GM18526 (cell line): ENCODE data around the gene PTPRN2.

Experiments
- POLR2A ChIP-seq: IDR thresholded peaks from 3 replicates; pipeline ENCODE4 v1.6.1; 2011; ENCODE audit not compliant: insufficient read length; ENCODE audit errors: extremely low read depth

PTPRN2 gene

GRCh38 chr7:157983502-157984422 is 603.9 kb downstream of the PTPRN2 start:
- TF ChIP-seq POLR2A = no peak

DNA sequence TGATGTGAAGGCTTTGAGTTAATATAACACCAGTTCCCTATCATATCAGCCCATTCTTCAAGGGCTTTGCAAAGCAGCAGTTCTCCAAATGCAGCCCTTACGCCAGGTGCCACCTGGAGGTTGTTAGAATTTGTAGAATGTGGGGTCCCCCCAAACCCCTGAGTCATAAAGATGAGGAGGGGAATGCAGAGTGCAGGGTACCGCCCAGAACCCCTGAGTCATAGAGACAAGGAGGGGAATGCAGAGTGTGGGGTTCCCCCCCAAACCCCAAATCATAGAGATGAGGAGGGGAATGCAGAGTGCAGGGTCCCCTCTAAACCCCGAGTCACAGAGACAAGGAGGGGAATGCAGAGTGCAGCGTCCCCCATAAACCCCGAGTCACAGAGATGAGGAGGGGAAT is 605.8 kb downstream of the PTPRN2 start:
- no peak for TF ChIP-seq POLR2A

DNA sequence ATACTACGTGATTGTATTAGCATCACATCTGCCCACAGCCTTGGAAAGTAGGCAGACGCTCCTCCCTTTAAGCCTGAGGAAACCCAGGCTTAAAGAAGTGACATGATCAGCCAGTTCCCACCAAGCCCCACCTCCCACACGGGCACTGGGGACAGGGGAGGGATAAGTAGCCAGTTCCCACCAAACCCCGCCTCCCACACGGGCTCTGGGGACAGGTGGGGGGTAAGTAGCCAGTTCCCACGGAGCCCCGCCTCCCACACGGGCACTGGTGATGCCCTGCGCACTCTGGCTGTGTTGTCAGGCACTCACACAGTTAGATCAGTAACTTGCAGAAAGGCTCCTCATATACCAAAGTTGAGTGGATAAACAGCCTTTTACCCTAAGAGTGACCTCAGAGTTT is 606.8 kb downstream of the PTPRN2 start:
- no peak for TF ChIP-seq POLR2A

DNA sequence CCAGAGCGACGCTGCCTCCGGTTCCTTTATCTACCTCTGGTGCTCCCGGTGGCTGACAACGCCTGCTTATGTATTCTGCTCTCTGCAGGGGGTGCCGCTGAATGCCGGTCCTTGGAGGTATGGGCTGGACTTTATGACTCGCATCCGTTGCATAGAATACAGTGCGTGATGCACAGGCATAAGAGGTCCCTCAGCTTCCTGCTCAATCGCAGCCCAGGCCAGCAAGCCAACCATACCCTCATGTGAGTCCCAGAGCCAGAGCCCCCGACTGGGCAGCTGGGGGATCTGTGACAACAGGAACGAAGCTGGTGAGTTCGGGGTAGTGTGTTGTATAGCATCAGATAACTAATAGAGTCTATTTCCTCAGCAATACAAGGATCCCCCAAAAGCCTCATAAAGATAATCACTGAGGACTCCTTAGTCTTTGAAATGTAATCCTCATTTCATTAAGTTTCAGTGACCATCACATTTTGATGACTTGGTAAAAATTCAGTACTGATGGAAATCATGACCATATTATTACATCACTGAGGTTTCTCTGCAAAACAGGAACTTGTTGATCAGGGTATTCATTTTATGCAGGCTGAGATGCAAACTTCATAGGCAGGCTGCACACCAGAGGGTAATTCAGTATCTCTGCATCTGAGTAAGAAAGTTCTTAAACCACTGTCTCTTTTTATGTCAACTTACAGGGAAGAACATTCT is 607.8 kb downstream of the PTPRN2 start:
- TF ChIP-seq POLR2A = no peak

DNA sequence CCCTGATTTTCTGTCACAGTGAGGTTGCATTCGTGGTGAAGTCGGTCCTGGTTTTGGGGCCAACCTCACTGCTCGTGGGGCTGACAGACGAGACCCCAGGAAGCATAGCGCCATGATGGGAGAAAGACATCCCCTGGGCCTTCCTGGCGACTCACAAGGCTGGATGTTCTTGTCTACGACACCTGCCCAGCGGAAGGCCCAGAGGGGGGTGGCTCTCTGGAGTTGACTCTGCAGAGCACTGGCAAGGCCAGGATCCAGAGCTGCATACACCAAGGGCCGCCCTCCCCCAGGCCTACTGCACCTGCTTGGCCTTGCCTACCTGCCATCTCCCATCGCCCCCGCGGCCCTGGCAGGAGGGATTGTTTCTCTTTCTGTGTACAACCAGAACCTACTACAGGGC is 608.9 kb downstream of the PTPRN2 start:
- TF ChIP-seq POLR2A = no peak

GRCh38 chr7:157977717-157978496 is 609.7 kb downstream of the PTPRN2 start:
- TF ChIP-seq POLR2A = no peak

- no peak for TF ChIP-seq POLR2A
Measured at GRCh38 chr7:157977306-157977705, 610.3 kb downstream of the PTPRN2 start.

- TF ChIP-seq POLR2A = no peak
Measured at GRCh38 chr7:157976406-157976805, 611.2 kb downstream of the PTPRN2 start.

GRCh38 chr7:157975401-157976372 is 611.9 kb downstream of the PTPRN2 start:
- no peak for TF ChIP-seq POLR2A

- TF ChIP-seq POLR2A = no peak
Measured at GRCh38 chr7:157974678-157975230, 612.9 kb downstream of the PTPRN2 start.

- no peak for TF ChIP-seq POLR2A
Measured at GRCh38 chr7:157973971-157974677, 613.5 kb downstream of the PTPRN2 start.

DNA sequence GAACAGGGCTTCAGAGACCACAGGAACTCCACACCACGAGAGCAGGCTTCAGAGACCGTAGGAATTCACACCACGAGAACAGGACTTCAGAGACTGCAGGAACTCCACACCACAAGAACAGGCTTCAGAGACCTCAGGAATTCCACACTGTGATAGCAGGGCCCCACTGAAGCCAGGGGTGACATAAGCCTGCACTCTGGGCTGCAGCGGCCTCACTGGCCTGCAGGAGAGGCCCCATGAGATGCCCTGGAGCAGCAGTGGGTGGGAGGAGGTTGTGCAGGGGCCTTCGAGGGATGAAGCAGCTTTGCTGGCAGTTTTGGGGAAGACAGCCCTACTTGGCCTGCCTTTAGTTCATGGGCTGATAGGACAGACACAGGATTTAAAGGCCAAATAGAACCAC is 614.7 kb downstream of the PTPRN2 start:
- no peak for TF ChIP-seq POLR2A

DNA sequence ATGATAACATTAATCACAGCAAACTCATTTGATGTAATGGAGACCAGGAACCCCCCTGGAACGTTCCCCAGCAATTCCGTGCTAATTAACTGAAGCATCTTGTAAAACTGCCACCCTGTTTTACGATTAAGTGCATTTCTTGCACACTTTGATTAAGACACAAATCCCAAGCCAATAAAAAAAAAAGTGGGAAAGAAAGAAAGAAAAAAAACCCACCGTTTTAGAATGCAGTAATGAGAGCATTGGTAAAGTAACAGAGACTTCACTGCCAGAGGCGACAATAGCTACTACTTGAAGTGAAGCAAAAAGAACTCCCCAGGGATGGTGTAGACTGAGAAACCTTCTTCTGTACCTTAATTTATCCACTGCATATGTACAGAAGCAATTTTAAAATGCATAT is 616.1 kb downstream of the PTPRN2 start:
- no peak for TF ChIP-seq POLR2A
